GM23338 (cell line): ENCODE measurements around the gene MINAR1.

Experiments
- JUNB ChIP-seq: IDR thresholded peaks from one replicate; pipeline ENCODE4 v1.6.1; 2016; ENCODE audit warnings: antibody characterized with exemption; ENCODE audit not compliant: unreplicated experiment
- POLR2AphosphoS5 ChIP-seq: IDR thresholded peaks from 2 replicates; pipeline ENCODE4 v1.6.1; 2016; ENCODE audit warnings: antibody characterized with exemption, low read depth
- TF ChIP-seq, protein P1 (sequence below), 2 experiments: fragments of 200-600 bp in 1 of 2; sonication (generic) in 1 of 2; conservative IDR thresholded peaks; 2 replicates each; pipeline versions ENCODE4 v1.5.1 to v1.6.1; 2016 to 2017; ENCODE audit warnings: antibody characterized with exemption in 2 of 2, low read depth in 2 of 2, mild to moderate bottlenecking in 2 of 2, moderate library complexity in 1 of 2

DNA sequence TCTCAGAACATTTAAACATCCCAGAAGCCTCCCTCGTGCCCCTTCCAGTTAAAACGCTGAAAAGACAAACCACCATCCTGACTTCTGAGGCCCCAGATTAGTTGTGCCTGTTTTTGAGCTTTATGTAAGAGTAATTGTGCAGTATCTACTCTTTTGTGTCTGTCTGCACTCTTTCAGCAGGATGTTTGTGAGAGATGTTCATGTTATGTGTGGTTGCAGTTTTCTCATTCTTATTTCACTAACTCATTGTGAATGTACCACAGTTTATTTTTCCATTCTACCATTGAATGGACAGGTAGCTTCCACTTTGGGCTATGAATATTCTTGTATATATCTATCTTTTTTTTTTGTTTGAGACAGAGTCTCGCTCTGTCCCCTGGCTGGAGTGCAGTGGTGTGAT lies 40.3 kb downstream of the MINAR1 start:
- TF ChIP-seq, protein P1, sequence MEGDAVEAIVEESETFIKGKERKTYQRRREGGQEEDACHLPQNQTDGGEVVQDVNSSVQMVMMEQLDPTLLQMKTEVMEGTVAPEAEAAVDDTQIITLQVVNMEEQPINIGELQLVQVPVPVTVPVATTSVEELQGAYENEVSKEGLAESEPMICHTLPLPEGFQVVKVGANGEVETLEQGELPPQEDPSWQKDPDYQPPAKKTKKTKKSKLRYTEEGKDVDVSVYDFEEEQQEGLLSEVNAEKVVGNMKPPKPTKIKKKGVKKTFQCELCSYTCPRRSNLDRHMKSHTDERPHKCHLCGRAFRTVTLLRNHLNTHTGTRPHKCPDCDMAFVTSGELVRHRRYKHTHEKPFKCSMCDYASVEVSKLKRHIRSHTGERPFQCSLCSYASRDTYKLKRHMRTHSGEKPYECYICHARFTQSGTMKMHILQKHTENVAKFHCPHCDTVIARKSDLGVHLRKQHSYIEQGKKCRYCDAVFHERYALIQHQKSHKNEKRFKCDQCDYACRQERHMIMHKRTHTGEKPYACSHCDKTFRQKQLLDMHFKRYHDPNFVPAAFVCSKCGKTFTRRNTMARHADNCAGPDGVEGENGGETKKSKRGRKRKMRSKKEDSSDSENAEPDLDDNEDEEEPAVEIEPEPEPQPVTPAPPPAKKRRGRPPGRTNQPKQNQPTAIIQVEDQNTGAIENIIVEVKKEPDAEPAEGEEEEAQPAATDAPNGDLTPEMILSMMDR (conservative IDR thresholded peaks at IDR 0.05; ENCODE audit: low read depth in 2 of 2): no peak
- TF ChIP-seq JUNB (no peak), POLR2AphosphoS5 (no peak)
